Mononuclear cell (primary cell): ENCODE measurements around the gene P4HB. TPM values are rescaled to one million over a fixed set of nuclear protein-coding genes. Genes with fewer than 3 reads are reported as not detected.

Source experiments
- H3K27me3 ChIP-seq: 2 replicates; pipeline ENCODE4 v1.6.0; 2011; ENCODE audit warnings: low read length, control low read depth; ENCODE audit not compliant: insufficient read depth
- H3K4me1 ChIP-seq: 2 replicates; pipeline ENCODE4 v1.5.1; 2011; ENCODE audit warnings: mild to moderate bottlenecking, low read length, control low read depth; ENCODE audit not compliant: insufficient read depth
- H3K4me3 ChIP-seq: 2 replicates; pipeline ENCODE4 v1.5.1; 2011; ENCODE audit warnings: mild to moderate bottlenecking, low read length, moderate library complexity
- H3K9me3 ChIP-seq: 2 replicates; pipeline ENCODE4 v1.5.1; 2011; ENCODE audit warnings: low read depth, mild to moderate bottlenecking, control low read depth, low read length
- total RNA-seq: library from RNA; depleted of rRNA; stranded (reverse); fragments of >200 nt; gene quantifications from one replicate; pipeline ENCODE4 v1.2.3, GENCODE V29; 2012

P4HB gene
- total RNA-seq, 1 donor: 239 TPM

DNA sequence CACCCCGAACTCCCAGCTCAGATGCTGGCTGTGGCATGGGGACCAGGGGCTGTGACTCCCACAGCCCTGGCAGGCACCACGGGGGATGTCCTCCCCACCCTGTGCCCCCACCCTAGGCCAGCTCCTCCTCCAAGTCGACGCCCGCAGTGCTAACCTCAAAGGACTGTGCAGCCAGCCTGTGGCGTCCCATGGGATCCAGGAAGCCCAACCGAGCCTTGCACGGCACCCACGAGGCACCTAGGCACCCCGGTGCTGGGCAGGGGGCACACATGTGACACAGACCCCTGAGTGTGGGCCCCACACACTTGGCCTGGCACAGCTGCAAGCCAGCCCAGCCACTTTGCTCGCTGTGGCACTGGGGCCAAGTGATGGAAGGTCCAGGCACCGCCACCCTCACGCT, 52.5 kb downstream of the P4HB start:
- no peaks in the 10 kb centered on the region for H3K4me1 ChIP-seq
- peaks cover 16% of the 10 kb centered on the region for H3K27me3 ChIP-seq
- no peak overlapping the region for H3K4me3 ChIP-seq
- H3K9me3 ChIP-seq: no peaks in the 10 kb centered on the region

DNA sequence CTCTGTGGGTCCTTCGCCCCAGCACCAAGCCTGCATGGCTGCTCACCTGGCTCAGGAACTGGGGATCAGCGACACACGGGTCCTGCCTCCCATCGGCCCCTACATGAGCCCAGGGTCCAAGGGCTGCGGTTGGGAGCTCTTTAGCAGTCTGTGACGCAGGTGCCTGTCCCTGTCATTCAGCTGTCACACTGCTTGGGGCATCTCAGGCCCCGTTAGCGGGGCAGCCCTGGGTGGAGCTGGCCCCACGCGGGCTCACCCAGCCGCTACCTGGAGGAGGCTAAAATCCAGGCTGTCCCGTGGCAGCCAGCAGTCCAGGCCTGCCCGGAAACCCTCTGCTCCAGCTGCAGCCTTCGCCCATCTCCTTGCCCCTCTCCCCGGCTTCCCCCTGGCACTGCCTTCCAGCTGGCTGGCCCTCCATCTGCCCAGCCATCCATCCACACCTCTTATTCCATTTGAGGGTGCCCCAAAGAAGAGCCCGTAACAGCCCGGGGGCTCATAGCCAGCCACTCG, 53.1 kb downstream of the P4HB start:
- no peaks in the 10 kb centered on the region for H3K4me1 ChIP-seq
- H3K9me3 ChIP-seq: no peaks in the 10 kb centered on the region
- H3K27me3 ChIP-seq: peaks cover 22% of the 10 kb centered on the region
- H3K4me3 ChIP-seq: no peak overlapping the region

DNA sequence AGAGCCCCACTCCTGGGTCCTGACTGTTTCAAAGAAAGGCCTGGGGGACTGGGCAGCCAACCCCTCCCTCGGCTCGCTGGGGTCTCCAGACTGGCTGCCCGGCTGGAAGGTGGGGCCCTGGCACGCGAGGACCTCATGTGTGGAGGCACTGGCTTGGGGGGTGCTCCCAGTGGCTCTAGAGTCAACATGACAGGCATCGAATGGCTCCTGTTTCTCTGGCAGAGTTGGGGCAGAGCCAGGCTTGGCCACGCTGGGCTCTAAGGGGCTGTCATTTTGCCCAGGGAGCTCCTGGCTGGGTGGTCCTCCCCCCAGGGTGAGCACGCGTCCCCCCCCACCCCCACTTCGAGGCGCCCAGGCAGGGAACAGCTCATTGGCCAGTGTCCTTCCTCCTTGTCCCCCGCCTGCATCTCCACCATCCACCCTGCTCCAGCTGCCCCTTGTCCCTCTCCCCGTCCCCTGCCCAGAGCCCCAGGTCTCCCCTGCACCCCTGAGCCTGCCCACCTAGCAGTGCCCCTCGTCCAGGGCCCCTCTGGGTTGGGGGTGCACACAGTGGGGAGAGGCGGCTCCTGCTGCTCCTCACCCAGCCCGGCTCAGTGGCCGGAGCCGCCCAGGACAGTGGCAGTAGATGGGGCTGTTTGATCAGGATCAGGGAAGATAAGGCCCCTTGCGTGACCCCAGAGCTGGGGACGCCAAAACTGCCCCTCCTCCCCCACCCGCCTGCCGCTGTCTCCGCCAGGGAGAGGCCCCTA, 53.7 kb downstream of the P4HB start:
- no peaks in the 10 kb centered on the region for H3K9me3 ChIP-seq
- H3K27me3 ChIP-seq: peaks cover 25% of the 10 kb centered on the region
- H3K4me1 ChIP-seq: no peaks in the 10 kb centered on the region
- no peak overlapping the region for H3K4me3 ChIP-seq

GRCh38 chr17:81805707-81806460, 54.5 kb downstream of the P4HB start:
- peaks cover 25% of the 10 kb centered on the region for H3K27me3 ChIP-seq

DNA sequence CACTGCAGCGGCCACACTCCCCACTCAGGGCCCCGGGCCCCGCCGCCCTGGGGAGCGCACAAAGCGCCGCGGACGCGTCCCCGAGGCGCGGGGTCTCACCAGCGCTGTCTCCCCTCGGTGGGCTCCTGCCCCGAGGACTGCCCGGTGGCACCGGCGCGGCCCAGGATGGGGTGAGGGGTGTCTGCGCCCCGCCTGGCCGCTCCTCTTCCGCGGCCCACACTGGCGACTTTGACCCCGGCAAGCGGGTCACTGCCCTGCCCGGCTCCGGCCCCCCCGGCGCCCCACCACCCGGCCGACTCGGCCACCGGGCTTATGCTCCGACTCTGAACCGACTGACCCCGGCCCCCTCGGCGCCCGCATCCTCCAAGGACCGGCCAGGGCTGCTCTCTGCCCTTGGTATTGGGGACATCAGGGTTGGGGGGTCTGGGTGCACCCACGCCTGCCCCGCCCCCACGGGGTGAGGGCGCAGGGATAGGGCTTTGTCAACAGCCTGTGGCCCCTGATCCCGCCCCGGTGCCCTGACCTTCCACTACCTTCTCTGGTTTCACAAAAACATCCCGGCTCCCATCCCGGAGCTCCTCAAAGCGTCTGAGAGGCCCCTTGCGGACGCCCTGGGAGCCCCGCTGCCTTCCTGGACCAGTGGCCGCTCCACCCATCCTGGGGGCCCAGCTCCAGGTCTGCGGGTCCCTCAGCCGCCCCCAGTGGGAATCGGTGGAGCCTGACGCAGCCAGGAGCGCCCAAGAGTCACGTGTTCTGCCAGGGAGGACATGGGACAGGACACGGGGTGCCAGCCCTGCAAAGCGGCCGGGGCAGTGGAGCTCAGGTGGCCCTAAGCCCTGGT, 55.6 kb downstream of the P4HB start:
- Histone ChIP-seq H3K4me1 (no peaks in the 10 kb centered on the region), H3K9me3 (no peaks in the 10 kb centered on the region), H3K4me3 (no peak overlapping the region), H3K27me3 (peaks cover 25% of the 10 kb centered on the region)

More at GRCh38 chr17:81805707-81806460, 54.5 kb downstream of the P4HB start:
- H3K4me3 ChIP-seq: no peak overlapping the region
- H3K9me3 ChIP-seq: no peaks in the 10 kb centered on the region
- no peaks in the 10 kb centered on the region for H3K4me1 ChIP-seq

GRCh38 chr17:81803728-81804558, 56.4 kb downstream of the P4HB start, which contains the start of gene GCGR:
Gene GCGR, plus strand, starts transcription at chr17:81804150. Its CDS starts 4,869 bp downstream, at chr17:81809019.
- H3K9me3 ChIP-seq: no peaks in the 10 kb centered on the region
- H3K4me3 ChIP-seq: no peak within 1 kb of the TSS
- peaks cover 25% of the 10 kb centered on the region for H3K27me3 ChIP-seq
- H3K4me1 ChIP-seq: no peaks in the 10 kb centered on the region

GRCh38 chr17:81802856-81803643, 57.3 kb downstream of the P4HB start:
- no peaks in the 10 kb centered on the region for H3K4me1 ChIP-seq
- no peaks in the 10 kb centered on the region for H3K9me3 ChIP-seq
- H3K4me3 ChIP-seq: no peak overlapping the region
- peaks cover 25% of the 10 kb centered on the region for H3K27me3 ChIP-seq

DNA sequence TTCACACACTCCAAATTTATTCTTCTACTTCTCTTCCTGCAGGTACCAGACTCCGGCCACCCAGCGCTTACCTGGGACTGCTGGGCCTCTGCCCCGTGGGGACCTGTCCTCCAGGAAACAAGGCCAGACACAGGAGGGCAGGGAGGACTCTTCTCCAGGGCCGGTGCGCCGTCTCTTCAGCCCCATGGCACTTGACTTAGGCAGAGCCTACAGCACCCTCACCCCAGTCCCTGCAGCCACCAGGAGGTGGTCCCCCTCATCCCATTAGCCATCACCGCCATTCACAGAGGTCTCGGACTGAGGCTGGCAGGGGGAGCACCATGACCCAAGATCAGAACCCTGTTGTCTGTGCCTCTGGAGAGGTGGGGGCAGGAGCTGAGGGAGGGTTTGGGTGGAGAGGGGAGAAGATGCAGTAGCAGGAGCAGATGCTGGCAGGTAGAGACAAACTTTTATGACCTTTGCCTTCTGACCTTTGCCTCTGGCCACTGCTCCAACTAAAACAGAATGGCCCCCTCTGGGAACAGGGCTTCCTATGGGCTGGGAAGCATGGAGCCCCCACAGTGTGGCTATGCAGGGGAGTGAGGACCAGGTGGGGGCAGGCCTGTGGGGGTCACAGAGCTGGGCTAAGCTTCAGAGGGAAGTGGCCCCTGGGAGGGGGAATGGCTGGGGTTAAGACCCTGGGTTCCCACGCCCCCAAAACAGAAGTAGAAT, 58.1 kb downstream of the P4HB start:
- no peaks in the 10 kb centered on the region for H3K9me3 ChIP-seq
- no peaks in the 10 kb centered on the region for H3K4me1 ChIP-seq
- H3K27me3 ChIP-seq: peaks cover 25% of the 10 kb centered on the region
- no peak overlapping the region for H3K4me3 ChIP-seq

DNA sequence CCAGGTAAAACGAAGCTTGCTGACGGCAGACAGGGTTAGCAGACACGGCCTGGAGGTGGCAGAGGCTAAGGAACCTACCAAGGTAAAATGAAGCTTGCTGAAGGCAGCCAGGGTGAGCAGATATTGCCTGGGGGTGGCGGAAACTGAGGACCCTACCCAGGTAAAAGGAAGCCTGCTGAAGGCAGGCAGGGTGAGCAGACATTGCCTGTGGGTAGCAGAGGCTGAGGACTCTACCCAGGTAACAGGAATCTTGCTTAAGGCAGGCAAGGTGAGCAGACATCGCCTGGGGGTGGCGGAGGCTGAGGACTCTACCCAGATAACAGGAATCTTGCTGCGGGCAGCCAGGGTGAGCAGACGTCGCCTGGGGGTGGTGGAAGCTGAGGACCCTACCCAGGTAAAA, 59.0 kb downstream of the P4HB start:
- peaks cover 24% of the 10 kb centered on the region for H3K27me3 ChIP-seq
- no peak overlapping the region for H3K4me3 ChIP-seq
- H3K9me3 ChIP-seq: no peaks in the 10 kb centered on the region
- no peaks in the 10 kb centered on the region for H3K4me1 ChIP-seq

DNA sequence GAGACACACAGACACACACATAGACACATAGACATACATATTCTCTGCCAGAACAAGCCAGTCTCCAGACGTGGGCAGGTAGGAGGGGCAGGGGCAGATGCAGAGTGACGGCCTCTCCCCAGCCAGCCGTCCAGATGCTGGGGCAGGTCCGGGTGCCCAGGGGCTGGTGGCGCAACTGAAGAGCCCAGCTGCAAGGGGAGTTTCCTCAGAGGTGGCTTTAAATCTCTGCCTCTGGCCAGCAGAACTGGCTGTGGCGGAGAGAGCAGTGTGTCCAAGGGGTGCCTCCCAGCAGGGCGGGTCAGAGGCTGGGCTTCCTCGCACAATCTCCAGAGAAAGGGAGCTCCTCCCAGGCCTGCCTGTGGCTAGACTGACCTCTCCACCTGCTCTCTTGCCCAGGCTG, 65.8 kb downstream of the P4HB start:
- Histone ChIP-seq H3K4me3 (no peak overlapping the region), H3K27me3 (no peaks in the 10 kb centered on the region), H3K4me1 (no peaks in the 10 kb centered on the region), H3K9me3 (no peaks in the 10 kb centered on the region)

- Histone ChIP-seq H3K9me3 (no peaks in the 10 kb centered on the region), H3K4me1 (no peaks in the 10 kb centered on the region), H3K27me3 (no peaks in the 10 kb centered on the region), H3K4me3 (no peak overlapping the region)
Observed at GRCh38 chr17:81794074-81794476, 66.3 kb downstream of the P4HB start.
